Measurements from ENCODE around the gene DGAT2L6. TPM values are rescaled to one million over a fixed set of nuclear protein-coding genes. Genes with fewer than 3 reads are reported as not detected.

Gene DGAT2L6
- total RNA-seq, 1 donor from 2014 or later = not detected

Other genes with a start within 250 kb of the DGAT2L6 start
- gene AWAT2, start 127.5 kb upstream of the DGAT2L6 start, total RNA-seq = not detected
- gene OTUD6A, start 115.0 kb upstream of the DGAT2L6 start, total RNA-seq = not detected
- gene IGBP1, start 44.0 kb upstream of the DGAT2L6 start, total RNA-seq = 61.9 TPM
- not detected for gene AWAT1, start 57.2 kb downstream of the DGAT2L6 start, total RNA-seq
- not detected for gene P2RY4, start 82.7 kb downstream of the DGAT2L6 start, total RNA-seq
- not detected for gene ARR3, start 90.9 kb downstream of the DGAT2L6 start, total RNA-seq
- not detected for gene RAB41, start 104.7 kb downstream of the DGAT2L6 start, total RNA-seq
- 38.9 TPM for gene PDZD11, start 112.4 kb downstream of the DGAT2L6 start, total RNA-seq
- gene KIF4A, start 112.6 kb downstream of the DGAT2L6 start, total RNA-seq = 0.92 TPM
- 0.32 TPM for gene GDPD2, start 245.8 kb downstream of the DGAT2L6 start, total RNA-seq

Data from mucosa of gallbladder (tissue), 1 donor.